NCI-H1048 (cell line): ENCODE measurements around the gene SLC23A3.
"Not testable (repeated sequence)": the region's sequence is repeated elsewhere in the genome, so short reads cannot be mapped to it uniquely, and the experiment has no call there.

ENCODE experiments used
- DNase-seq: peaks from one replicate; lab custom pipeline; 2025; lab: John Stamatoyannopoulos, UW

The SLC23A3 gene

GRCh38 chr2:219204425-219205164 lies 34.8 kb upstream of the SLC23A3 start:
- DNase-seq, result no peak

- DNase-seq, result not testable (repeated sequence)
These were observed 31.5 kb upstream of the SLC23A3 start for GRCh38 chr2:219201331-219201730.

DNA sequence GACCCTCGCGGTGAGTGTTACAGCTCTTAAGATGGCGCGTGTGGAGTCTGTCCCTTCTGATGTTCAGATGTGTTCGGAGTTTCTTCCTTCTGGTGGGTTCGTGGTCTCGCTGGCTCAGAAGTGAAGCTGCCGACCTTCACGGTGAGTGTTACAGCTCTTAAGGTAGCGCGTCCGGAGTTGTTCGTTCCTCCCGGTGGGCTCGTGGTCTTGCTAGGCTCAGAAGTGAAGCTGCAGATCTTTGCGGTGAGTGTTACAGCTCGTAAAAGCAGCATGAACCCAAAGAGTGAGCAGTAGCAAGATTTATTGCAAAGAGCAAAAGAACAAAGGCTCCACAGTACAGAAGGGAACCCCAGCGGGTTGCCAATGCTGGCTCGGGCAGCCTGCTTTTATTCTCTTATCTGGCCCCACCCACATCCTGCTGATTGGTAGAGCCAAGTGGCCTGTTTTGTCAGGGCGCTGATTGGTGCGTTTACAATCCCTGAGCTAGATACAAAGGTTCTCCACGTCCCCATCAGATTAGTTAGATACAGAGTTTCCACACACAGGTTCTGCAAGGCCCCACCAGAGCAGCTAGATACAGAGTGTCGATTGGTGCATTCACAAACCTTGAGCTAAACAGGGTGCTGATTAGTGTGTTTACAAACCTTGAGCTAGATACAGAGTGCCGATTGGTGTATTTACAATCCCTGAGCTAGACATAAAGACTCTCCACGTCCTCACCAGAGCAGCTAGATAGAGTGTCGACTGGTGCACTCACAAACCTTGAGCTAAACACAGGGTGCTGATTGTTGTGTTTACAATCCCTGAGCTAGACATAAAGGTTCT lies 30.9 kb upstream of the SLC23A3 start:
- not testable (repeated sequence) for DNase-seq

DNA sequence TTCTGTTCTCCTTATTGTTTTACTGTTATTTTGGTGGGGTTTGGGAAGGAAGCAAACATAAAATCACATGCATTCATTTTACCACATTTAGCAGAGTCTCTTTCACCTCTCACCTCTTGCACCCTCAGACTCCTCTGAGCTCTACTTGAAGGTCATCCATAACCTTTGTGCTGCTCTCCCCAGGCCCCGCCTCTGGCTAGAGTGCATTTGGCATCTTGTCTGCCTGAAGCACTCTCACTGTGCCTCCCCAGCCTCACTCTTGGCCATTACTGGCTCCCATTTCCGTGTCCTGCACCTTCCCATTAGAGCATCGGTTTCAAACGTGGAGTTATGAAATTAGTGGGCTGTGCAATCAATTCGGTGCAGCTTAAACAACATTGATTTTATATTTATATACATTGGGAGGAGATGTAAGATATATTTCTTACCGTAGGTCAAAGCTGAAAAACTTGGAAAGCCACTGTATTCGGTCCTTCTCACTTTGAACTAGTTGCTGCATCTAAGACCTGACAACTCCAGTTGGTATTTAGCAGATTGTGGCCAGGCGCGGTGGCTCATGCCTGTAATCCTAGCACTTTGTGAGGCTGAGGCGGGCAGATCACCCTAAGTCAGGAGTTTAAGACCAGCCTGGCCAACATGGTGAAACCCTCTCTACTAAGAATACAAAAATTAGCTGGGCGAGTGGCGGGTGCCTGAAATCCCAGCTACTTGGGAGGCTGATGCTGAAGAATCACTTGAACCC lies 29.8 kb upstream of the SLC23A3 start:
- DNase-seq, result no peak

DNA sequence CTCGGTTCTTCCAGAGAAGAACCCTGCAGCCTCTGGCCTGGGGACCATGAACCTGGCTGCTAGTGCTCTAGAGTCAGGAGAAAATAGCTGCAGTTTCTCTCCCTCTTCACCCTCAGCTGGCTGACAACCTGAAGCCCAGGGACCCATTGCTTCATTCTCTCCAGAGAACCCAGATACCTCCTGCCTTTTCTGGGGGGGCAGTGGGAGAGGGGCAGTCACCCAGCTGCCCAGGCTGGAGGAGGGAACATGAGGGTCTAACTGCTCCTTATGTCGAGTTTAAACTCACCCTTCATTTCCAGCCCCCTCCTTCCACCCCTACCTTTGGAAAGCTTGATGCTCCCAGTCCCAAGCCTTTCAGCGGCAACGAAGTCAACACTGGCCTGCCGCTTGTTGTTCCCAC lies 29.1 kb upstream of the SLC23A3 start:
- no peak for DNase-seq

DNA sequence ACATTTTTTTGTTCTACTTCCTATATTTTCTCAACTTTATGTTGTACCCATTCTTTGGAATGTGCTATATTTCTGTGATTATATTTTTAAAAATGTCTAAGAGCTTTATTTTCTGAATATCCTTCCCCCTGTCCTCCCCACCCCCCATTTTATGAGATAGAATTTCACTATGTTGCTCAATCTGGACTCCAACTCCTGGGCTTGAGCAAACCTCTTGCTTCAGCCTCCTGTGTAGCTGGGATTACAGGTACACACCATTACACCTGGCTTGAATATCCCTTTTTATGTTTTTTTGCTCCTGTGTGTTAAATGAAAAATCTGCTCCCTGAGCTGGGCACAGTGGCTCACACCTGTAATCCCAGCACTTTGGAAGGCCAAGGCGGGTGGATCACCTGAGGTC lies 27.6 kb upstream of the SLC23A3 start:
- DNase-seq, result no peak

DNA sequence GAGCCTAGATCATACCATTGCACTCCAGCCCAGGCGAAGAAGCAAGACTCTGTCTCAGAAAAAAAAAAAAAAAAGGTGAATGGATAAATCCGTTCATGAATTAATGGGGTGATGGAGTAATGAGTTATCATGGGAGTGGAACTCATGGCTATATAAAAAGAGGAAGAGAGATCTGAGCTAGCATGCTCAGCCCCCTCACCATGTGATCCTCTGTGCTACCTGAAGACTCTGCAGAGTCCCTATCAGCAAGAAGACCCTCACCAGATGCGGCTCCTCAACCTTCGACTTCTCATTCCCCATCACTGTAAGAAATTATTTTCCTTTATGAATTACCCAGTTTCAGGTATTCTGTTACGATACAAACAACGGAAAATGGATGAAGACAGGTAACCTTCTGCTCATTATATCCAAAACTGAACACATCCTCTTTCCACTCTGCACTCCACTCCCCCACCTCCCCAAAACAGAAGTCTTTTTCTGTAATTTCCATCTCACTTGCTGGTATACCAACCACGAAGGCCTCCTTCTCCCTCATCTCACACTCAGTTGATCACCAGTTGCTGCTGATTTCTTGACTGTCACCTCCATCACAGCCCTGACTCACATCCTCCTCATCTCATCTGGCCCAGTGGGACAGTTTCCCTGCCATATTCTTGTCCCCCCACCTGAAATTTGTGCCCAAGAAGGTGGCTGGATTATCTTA lies 17.1 kb upstream of the SLC23A3 start:
- DNase-seq, result no peak

DNA sequence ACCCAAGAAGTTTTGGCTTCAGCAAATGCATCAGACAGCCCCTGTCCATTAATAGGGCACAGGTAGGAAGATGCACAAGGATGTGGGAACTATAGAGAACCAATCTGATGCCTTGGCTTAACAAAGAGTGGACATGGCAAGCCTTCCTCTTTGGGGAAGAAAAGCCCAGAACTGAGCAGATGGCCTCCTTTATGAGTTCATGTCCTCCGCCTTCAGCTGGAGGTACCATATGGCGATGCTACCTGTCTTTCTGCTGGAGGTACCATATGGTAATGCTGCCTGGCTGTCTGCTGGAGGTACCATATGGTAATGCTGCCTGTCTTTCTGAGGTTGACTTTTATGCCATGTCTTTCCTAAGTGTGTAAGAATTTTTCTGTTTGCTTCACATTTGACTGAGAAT lies 14.3 kb upstream of the SLC23A3 start:
- DNase-seq, result no peak

- DNase-seq, result no peak
These were observed 13.4 kb upstream of the SLC23A3 start for GRCh38 chr2:219183151-219183772.

- no peak for DNase-seq
These were observed 12.7 kb upstream of the SLC23A3 start for GRCh38 chr2:219182331-219183150.

- DNase-seq, result no peak
These were observed 11.7 kb upstream of the SLC23A3 start for GRCh38 chr2:219181531-219181930.

DNA sequence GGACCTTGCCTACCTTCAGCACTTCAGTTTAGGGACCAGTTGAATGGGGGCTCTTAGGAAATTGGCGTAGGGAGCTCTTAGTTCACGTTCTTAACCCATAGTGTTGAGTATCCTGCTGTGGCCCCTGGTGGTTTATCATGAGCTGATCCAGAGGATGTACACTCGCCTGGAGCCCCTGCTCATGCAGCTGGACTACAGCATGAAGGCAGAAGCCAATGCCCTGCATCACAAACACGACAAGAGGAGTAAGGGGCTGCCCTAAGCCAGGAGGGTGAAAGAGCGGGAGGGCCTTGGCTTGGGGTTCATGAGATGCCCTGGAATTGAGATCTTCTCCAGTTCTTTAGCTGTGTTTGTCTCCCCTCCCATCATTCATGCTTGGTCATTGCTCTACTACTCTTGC lies 11.1 kb upstream of the SLC23A3 start:
- no peak for DNase-seq

- DNase-seq, result no peak
These were observed 10.0 kb upstream of the SLC23A3 start for GRCh38 chr2:219179601-219180465.

- DNase-seq, result no peak
These were observed 8.7 kb upstream of the SLC23A3 start for GRCh38 chr2:219178377-219179175.

DNA sequence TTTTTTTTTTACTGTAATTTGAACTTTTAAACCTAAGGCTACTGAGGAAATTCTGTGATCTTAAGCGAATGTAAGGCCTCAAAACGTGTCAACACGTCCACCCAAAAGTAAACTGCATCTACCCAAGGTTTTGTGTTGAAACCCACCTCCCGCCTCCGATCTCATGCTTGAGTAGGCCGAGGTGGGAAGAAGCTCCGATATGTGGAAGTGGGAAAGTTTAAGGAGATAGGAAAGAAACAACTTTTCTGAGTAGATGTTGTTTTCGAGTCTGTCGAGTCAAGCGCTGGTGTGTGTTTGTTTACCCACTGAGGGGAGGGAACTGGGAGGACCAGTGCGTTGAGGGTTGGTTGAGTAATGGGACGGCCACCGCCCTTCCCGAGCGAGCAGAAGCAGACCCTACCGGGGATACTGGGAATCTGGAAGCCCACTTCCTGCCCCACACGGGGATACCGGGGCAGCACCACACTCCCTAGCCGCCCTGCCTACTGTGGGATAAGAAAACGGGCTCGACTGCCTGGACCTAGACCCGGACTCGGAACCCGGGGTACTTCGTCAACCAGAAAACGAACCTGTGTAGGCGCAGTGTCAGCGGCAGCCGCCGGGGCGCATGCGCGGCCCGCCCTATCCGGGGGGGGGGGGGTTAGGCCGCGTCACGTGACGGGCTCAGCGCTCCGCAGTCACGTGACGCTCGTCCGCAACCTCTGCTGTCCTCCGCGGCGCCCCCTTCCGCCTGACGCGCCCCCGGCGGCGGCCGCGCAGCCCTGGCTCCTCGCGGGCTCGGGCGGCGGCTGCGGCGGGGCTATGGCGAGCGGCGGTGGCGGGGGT lies 7.9 kb upstream of the SLC23A3 start, which contains the start of gene RETREG2:
TSS of gene RETREG2 (plus strand) at position 724 of the 825 bp plus-strand sequence. CDS start at position 802, 78 bp downstream.
- peak; percentile 36 for DNase-seq

GRCh38 chr2:219176818-219177551 lies 7.2 kb upstream of the SLC23A3 start, which contains the start of gene CNPPD1:
CNPPD1 (minus strand) TSS chr2:219176925; CDS start chr2:219176828, 97 bp downstream.
- DNase-seq, result peak; percentile 36
